GM18508 (cell line): ENCODE results near the gene OR2AJ1.

Experiments
- ATAC-seq: cut with Tn5 transposase; IDR thresholded peaks from one replicate; pipeline ENCODE4 v1.9.1; 2021; ENCODE audit warnings: moderate number of reproducible peaks; ENCODE audit not compliant: insufficient read depth, unreplicated experiment

OR2AJ1 gene, protein sequence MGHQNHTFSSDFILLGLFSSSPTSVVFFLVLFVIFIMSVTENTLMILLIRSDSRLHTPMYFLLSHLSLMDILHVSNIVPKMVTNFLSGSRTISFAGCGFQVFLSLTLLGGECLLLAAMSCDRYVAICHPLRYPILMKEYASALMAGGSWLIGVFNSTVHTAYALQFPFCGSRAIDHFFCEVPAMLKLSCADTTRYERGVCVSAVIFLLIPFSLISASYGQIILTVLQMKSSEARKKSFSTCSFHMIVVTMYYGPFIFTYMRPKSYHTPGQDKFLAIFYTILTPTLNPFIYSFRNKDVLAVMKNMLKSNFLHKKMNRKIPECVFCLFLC

DNA sequence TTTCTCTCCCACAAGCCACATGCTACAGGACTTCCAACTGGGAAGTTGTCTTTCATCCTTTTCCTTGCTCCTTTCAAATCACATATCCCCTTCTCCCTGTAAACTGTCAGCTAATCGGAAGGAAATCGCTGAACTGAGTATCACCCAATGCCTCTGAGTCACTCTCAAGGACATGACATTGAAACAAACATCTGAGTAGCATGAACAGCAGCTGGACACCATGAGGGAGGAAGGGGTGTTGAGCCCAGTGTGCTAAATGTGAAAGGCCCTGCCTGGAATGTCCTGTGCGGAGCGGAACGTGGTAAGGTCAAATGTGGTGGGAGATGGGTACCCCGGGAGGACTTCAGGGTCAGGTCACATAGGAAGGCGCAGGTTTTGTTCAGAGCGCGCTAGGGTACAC, at the start of gene OR2AJ1:
Gene OR2AJ1, plus strand, starts transcription at position 22 of the 400 bp plus-strand sequence. CDS start 8,880 bp downstream, outside the sequence.
- no peak for ATAC-seq

DNA sequence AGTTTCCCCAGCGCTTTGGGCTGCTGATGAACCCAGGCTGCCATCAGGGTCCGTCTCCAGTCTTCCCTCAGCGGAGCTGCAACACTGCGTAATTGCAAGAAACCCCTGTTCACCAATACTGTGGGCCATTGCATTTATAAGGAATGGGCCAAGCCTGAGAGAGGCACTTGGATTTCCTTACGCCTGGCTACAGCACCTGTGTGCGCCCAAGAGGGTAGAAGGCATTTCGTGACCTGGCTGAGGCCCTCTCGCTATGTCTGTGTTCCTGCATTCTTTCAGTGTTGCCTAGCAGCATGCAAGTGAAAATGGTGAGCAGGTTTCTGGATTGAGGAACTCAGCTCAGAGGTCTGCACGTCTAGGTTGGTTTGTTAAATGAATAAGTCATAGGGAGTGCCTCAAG, 41.3 kb upstream of the OR2AJ1 start:
- no peak for ATAC-seq

DNA sequence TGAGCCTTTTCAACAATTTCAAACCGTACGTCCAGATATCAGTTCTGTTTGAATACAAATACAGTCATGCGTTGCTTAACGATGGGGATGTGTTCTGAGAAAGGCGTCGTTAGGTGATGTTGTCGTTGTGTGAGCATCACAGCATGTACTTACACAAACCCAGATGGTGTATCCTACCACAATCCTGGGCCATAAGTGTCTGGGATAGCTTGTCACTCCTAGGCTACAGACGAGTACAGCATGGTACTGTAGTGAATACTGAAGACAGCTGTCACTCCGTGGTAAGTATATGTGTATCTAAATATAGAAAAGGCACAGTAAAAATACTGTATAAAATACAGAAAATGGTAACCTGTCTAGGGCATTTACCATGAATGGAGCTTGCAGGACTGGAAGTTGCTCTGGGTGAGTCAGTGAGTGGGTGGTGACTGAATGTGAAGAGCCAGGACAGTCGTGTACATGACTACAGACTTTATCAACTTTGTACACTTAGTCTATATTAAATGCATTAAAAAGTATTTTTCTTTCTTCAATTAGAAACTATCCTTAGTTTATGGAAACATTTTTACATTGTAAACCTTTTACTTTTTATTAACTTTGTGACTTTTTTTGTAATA, 39.8 kb upstream of the OR2AJ1 start:
- ATAC-seq, result no peak

DNA sequence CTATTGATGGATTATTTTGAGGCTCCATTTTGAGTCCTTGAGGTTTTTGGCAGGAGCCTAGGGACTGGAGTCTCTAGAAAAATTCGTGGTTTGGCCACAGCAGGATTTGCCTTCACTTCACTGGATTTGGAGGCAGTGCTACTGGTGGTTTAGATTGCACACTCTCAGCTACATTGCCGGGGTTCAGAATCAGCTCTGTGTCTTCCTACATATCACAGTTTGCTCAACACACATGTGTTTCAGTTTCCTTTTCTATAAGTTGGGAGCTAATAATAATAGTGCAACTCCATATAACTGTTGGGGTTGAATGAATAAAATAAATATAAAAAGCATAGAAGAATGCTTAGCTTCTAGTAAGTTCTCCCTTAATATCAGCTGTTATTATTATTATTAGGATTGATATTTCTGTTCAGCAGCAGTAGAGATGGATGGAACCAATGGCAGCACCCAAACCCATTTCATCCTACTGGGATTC, 29.5 kb upstream of the OR2AJ1 start, which contains the start of gene OR2W3:
Gene OR2W3, plus strand, starts transcription at position 425 of the 475 bp plus-strand sequence. Its CDS starts 0 bp downstream, at position 425.
- ATAC-seq, result no peak

DNA sequence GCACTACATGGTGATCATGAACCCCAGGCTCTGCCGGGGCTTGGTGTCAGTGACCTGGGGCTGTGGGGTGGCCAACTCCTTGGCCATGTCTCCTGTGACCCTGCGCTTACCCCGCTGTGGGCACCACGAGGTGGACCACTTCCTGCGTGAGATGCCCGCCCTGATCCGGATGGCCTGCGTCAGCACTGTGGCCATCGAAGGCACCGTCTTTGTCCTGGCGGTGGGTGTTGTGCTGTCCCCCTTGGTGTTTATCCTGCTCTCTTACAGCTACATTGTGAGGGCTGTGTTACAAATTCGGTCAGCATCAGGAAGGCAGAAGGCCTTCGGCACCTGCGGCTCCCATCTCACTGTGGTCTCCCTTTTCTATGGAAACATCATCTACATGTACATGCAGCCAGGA, 28.7 kb upstream of the OR2AJ1 start:
- no peak for ATAC-seq

DNA sequence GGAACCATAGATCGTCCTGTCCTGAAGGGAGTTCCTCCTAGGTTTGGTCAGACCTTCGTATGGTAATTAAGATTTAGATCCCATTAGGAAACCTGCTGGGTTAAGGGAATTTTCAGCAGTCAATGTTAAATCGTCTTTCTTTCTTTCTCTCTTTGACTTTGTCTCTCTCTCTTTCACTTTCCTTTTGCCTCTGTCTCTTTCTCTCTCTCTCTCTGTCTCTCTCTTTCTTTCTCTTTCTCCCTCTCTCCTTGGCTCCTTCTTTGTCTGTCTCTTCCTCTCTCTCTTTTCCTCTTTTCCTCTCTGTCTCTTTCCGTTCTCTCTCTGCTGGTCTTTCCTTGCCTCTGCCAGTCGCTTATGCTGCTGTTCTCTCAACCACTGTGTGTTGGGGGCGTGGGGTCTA, 20.6 kb upstream of the OR2AJ1 start:
- no peak for ATAC-seq

DNA sequence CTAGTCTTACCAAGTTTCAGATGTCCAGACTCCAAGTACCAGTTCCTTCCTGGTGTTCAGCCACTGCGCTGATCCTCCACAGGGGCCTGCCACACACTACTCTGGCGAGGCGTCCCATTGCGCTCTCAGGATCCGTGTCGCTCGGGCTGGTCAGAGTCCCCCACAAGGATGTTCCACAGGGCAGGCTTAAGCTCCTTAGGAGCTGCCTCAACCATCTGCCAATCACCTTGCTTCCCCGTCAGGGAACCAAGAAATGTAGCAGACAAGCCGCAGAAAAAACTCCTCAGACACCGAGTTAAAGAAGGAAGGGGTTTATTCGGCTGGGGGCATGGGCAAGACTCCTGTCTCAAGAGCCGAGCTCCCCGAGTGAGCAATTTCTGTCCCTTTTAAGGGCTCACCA, 19.5 kb upstream of the OR2AJ1 start:
- no peak for ATAC-seq

DNA sequence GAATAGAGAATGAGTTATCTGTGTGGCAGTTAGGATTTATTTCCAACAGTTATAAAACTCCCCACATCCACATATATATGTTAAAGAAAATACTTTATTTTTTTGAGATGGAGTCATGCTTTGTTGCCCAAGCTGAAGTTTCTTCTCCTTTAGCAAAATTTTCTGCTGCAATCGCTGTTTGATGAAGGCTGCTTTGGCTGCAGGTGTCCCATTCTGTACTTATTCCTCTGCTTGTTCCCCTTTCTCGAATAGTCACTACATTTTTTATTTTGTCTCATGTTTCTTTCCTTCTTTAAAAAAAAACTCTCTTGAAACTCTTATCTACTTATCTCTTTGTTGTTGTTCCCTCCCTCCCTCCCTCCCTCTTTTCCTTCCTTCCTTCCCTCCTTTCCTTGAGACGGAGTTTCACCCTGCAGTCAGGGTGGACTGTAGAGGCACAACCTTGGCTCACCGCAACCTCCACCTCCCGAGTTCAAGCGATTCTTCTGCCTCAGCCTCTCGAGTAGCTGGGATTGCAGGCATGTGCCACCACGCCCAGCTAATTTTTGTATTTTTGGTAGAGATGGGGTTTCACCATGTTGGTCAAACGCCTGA, 18.7 kb upstream of the OR2AJ1 start:
- no peak for ATAC-seq

DNA sequence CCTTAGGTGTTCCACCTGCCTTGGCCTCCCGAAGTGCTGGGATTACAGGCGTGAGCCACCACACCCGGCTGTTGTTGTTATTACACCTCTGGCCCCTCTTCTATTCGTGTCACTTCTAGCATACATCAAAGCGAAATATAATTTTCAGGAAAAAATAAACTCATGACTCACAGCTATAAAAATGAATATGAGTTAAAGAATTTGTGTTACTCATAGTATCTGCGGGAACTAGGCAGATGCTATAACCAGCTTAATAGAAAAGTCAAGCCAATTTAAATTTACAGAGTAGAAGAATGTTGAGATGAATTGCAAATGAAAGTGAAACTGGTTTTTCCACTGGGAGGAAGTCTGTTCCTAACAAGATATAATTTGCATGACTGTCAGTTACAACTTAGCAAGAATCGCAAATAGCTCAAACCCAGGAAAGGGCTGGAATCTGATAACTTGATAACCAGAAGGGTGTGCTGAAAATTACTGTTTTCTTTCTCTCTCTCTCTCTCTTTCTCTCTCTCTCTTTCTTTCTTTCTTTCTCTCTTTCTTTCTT, 18.1 kb upstream of the OR2AJ1 start:
- no peak for ATAC-seq

DNA sequence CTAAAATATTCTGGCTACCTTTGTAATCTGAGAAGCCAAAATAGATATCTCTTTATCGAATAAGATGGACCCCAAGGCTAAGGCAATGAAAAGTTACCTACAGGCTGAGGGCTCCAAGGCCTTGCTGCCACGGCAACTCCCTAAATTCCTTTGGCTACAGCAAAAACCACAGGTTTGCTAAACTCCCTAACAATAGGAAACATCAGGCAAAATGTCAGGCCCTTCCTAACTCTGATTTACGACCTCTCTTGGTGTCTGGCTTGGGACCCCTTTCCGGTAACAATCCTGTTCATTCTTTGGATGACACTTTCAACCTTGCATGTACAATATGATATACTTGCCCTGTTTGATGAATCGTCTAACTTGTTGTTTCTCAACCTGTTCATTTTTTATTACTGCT, 15.9 kb upstream of the OR2AJ1 start:
- ATAC-seq, result no peak

DNA sequence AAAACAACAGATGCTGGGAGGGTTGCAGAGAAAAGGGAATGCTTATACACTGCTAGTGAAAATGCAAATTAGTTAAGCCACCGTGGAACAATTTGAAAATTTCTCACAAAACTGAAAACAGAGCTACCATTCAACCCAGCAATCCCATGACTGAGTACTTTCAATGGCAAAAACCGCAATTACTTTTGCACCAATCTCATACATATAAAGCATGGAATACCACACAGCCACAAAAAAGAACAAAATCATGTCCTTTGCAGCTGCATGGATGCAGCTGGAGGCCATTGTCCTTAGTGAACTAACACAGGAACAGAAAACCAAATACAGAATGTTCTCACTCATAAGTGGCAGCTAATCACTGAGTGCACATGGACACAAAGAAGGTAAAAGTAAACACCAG, 10.9 kb upstream of the OR2AJ1 start:
- no peak for ATAC-seq

DNA sequence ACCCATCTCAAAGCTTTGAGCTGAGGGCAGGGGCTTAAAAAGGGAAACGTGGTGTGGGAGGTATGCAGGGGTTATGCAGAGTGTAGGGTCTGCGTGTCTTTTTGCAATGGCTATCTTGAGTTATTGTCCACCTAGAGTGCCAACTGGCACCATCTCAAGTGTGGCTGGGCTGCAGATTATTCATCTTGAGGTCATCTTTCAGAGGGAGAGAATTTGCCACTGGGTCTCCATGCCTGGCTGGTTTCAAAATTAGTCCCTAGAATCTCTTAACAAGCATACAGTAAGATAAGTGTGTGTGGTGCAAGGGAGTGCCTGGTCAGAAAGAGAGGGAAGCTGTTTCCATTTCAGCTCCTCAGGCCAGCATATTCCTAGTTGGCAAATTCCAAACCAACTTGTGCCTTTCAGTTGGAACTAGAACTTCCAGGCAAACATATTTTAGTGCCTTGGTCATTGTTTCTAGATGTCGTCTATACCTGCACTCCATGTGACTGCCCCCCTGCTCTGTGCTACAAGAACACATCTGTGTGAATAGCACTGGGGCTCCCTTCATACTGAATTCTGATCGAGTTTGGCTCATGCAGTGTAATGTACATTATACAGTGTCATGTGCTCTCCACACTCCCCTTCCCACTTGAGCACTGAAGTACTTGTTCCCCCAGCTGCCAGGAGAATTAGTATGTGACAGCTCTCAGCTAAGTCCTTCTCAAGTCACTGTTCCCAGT, 9.6 kb upstream of the OR2AJ1 start:
- no peak for ATAC-seq

DNA sequence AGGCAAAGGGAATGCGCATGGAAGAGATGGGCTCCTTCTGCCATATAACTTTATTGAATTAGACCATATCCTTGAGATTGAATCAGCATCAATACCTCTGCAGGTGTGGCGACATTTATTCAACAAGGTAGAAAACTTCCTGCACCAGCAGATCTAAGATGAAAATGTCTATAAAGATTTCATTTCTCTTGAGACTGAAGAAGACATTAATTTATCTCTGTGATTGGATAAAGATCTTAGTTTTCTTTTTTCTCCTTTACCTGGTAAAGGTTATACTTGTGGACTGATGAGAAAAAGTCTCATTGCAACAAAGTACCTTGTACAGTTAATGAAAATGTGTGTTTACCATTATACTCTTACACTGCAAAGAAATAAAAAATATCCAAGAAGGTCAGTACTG, 4.7 kb upstream of the OR2AJ1 start, which contains the start of gene OR2T8:
Gene OR2T8, plus strand, starts transcription at position 301 of the 400 bp plus-strand sequence. CDS start 766 bp downstream, outside the sequence.
- no peak for ATAC-seq

DNA sequence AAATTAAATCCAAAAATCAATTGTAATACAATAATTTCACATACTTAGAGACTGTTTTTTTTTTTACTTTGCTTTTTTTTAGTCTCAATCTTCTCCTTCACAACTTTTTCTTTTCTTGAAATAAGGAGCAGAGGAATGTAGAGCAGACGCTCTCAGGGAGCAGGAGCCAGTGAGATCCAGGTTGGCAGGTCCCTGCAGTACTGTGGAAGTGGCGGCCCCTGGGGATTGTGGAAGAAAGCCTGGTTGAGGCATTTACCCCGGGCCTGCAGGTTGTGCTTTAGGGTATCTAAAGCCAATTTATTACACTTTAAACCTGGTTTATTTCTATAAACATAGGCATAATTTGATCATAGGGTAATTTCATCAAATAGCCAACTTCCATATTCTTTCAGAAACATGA, 748 bp upstream of the OR2AJ1 start:
- no peak for ATAC-seq

DNA sequence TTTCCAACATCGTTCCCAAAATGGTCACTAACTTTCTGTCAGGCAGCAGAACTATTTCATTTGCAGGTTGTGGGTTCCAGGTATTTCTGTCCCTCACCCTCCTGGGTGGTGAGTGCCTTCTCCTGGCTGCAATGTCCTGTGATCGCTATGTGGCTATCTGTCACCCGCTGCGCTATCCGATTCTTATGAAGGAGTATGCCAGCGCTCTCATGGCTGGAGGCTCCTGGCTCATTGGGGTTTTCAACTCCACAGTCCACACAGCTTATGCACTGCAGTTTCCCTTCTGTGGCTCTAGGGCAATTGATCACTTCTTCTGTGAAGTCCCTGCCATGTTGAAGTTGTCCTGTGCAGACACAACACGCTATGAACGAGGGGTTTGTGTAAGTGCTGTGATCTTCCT, 9.3 kb downstream of the OR2AJ1 start:
- no peak for ATAC-seq

DNA sequence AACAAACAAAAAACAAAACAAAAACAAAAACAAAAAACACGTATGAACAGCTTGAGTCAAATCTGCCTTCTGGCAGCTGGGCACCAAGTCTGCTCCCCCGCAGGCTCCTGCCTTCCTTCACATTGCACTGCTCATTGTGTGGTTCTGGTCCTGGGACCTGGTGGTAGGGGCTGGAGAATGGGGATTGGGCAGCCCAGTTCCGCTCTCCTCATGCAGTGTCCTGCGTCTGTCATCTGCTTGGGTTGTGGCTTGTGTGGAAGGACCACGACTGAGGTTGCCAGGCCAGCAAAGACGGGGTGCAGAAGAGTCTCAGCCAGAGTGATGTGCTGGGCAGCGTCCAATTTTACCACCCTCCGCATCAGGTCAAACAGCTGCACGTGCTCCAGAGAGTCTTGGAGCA, 11.1 kb downstream of the OR2AJ1 start:
- ATAC-seq, result no peak

DNA sequence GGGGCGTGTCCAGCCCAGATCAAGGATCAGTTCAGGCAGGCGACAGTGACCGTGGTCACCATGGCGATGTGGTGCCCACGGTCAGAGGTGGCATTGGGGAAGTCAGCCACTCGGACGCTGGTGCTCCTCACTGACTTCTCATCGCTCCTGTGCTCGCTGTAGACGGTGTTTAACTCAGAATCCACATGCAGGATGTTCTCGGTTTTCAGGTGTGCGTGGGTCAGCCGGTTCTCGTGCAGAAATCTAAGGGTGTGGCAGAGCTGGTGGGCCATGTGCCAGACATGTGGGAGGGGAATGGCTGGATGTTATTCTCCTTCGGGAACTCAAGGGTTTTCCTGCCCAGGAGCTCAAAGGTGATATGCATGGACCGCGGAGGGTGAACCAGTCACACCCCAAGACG, 11.7 kb downstream of the OR2AJ1 start:
- ATAC-seq, result no peak

DNA sequence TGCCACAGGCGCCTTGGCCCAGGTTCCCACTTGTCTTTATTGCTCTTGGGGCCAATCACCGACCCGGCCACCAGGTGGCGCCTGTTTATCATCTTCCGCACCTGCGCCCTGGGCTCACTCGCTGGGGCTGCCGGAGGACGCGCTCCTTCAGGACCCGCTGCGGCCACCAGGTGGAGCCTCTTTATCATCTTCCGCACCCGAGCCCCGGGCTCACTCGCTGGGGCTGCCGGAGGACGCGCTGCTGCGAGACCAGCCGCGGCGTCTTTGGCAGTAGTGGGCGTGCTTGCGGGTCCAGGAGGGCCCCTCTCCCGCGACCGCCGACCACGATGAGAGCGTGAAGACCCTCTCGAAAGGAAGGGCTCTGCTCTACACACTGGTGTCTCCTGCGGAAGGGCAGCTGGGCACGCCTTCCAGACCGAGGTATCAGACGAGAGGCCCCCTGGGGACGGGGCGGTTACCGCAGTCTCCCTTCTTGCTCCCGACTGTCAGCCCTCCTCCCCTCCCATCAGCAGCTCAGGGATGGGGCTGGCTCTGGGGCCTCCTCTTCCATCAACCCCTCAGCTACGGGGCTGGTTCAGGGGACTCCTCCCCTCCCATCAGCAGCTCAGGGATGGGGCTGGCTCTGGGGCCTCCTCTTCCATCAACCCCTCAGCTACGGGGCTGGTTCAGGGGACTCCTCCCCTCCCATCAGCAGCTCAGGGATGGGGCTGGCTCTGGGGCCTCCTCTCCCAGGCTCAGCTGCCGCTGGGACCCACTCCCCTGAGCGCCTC, 12.5 kb downstream of the OR2AJ1 start:
- peak; percentile 96 for ATAC-seq

DNA sequence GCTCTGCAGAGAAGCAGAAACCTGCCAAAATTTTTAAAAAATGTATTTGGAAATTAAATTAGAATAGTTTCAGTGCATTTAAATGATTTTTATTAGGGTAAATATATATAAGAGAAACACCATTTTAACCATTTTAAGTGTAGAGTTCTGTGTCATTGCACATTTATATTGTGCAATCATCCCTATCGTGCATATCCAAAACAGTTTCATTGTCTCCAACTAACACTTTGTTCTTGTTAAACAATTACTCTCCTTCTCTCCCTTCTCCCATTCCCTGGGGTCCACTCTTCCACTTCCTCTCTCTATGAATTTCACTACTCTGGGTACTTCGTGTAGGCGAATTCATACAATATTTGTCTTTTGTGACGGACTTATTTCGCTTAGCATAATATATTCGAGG, 17.9 kb downstream of the OR2AJ1 start:
- ATAC-seq, result no peak

DNA sequence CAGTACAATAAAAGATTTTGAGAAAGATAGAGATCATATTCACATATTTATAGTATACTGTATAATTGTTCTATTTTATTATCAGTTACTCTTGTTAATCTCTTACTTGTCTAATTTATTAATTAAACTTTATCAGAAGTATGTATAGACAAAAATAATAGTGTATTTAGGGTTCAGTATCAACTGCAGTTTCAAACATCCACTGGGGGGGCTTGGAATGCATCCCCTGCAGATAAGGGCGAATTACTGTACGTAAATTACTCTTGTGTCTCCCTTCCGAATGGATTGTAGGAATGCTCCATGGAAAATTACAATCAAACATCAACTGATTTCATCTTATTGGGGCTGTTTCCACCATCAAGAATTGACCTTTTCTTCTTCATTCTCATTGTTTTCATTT, 23.9 kb downstream of the OR2AJ1 start, which contains the start of gene OR2L8:
Gene OR2L8, plus strand, starts transcription at position 301 of the 400 bp plus-strand sequence. Its CDS starts 0 bp downstream, at position 301.
- no peak for ATAC-seq
